CD14-positive monocyte (primary cell): ENCODE data around the gene PSKH1. TPM values are rescaled to one million over a fixed set of nuclear protein-coding genes. Genes with fewer than 3 reads are reported as not detected.
A peak's percentile ranks its signal among the peaks of the same experiment; 100 is the strongest.
"Not testable (repeated sequence)": the region's sequence is repeated elsewhere in the genome, so short reads cannot be mapped to it uniquely, and the experiment has no call there.

Experiments used
- DNase-seq, 3 donors: peaks; one replicate each; pipeline ENCODE4 v3.0.0-alpha.2; 2011 to 2022
- H2AFZ ChIP-seq: 2 replicates; pipeline ENCODE4 v1.6.0; 2012; ENCODE audit warnings: mild to moderate bottlenecking, low read depth, low read length, inconsistent platforms; ENCODE audit not compliant: insufficient read depth, poor library complexity, severe bottlenecking
- H3K27ac ChIP-seq, 2 donors: 1 replicate in 1 of 2; 2 replicates in 1 of 2; pipeline ENCODE4 v1.5.1; 2012 to 2013; ENCODE audit warnings: low read length in 2 of 2, control low read depth in 1 of 2, inconsistent platforms in 1 of 2, low read depth in 1 of 2, mild to moderate bottlenecking in 1 of 2
- H3K27me3 ChIP-seq, 2 donors: one replicate each; pipeline versions ENCODE4 v1.6.0 to v1.6.1; 2011 to 2013; ENCODE audit warnings: low read length in 2 of 2; ENCODE audit not compliant: control insufficient read depth in 2 of 2, insufficient read depth in 2 of 2
- H3K36me3 ChIP-seq, 2 donors: replicated peaks in 1 of 2; 1 replicate in 1 of 2; 2 replicates in 1 of 2; pipeline versions ENCODE4 v1.5.1 to v1.6.1; 2012 to 2013; ENCODE audit warnings: low read length in 2 of 2, control low read depth in 1 of 2, inconsistent platforms in 1 of 2, mild to moderate bottlenecking in 1 of 2; ENCODE audit not compliant: insufficient read depth in 2 of 2, control insufficient read depth in 1 of 2
- H3K4me1 ChIP-seq, 2 donors: 1 replicate in 1 of 2; 2 replicates in 1 of 2; pipeline versions ENCODE4 v1.5.1 to v1.6.1; 2012 to 2013; ENCODE audit warnings: low read length in 2 of 2, control low read depth in 1 of 2, inconsistent platforms in 1 of 2, mild to moderate bottlenecking in 1 of 2, moderate library complexity in 1 of 2; ENCODE audit not compliant: insufficient read depth in 2 of 2, control insufficient read depth in 1 of 2
- H3K4me2 ChIP-seq: replicated peaks from 2 replicates; pipeline ENCODE3; 2012; ENCODE audit warnings: low read length, moderate library complexity, mild to moderate bottlenecking; ENCODE audit not compliant: poor library complexity, severe bottlenecking; ENCODE audit errors: extremely low read depth
- H3K4me3 ChIP-seq, 3 experiments: fragments of 200-600 bp in 1 of 3; sonication (generic) in 1 of 3; replicated peaks in 1 of 3; 1 replicate in 2 of 3; 2 replicates in 1 of 3; pipeline ENCODE4 v1.5.1; 2011 to 2013; ENCODE audit warnings: low read length in 3 of 3, mild to moderate bottlenecking in 3 of 3, control low read depth in 2 of 3, low read depth in 2 of 3, inconsistent platforms in 1 of 3, moderate library complexity in 1 of 3
- H3K79me2 ChIP-seq: 2 replicates; pipeline ENCODE4 v1.6.0; 2012; ENCODE audit warnings: mild to moderate bottlenecking, control low read depth, inconsistent platforms, low read length, moderate library complexity; ENCODE audit not compliant: insufficient read depth
- H3K9ac ChIP-seq: 2 replicates; pipeline ENCODE4 v1.6.0; 2017; ENCODE audit warnings: low read length, mild to moderate bottlenecking; ENCODE audit not compliant: insufficient read depth, poor library complexity, severe bottlenecking
- H3K9me3 ChIP-seq, 2 donors: replicated peaks in 1 of 2; 1 replicate in 1 of 2; 2 replicates in 1 of 2; pipeline versions ENCODE4 v1.5.1 to v1.6.1; 2012 to 2013; ENCODE audit warnings: low read length in 2 of 2, control low read depth in 1 of 2; ENCODE audit not compliant: control insufficient read depth in 1 of 2, insufficient read depth in 1 of 2
- H4K20me1 ChIP-seq: 2 replicates; pipeline ENCODE4 v1.6.0; 2012; ENCODE audit warnings: mild to moderate bottlenecking, low read length, control low read depth, moderate library complexity; ENCODE audit not compliant: insufficient read depth
- H3K27ac Mint-ChIP-seq, 7 donors: one replicate each; pipeline ENCODE4 v1.8.0; 2020; ENCODE audit warnings: mild to moderate bottlenecking in 7 of 7, mixed read lengths in 7 of 7, moderate library complexity in 6 of 7, inconsistent platforms in 2 of 7
- H3K27me3 Mint-ChIP-seq, 3 donors: one replicate each; pipeline ENCODE4 v1.8.0; 2021 to 2022; ENCODE audit warnings: low read depth in 3 of 3, mild to moderate bottlenecking in 3 of 3, mixed read lengths in 3 of 3, moderate library complexity in 3 of 3, inconsistent platforms in 1 of 3
- H3K36me3 Mint-ChIP-seq, 2 donors: one replicate each; pipeline ENCODE4 v1.8.0; 2020; ENCODE audit warnings: mixed read lengths in 2 of 2, inconsistent platforms in 1 of 2, mild to moderate bottlenecking in 1 of 2
- H3K4me1 Mint-ChIP-seq: one replicate; pipeline ENCODE4 v1.8.0; 2020; ENCODE audit warnings: mild to moderate bottlenecking, mixed read lengths
- H3K4me3 Mint-ChIP-seq, 2 donors: one replicate each; pipeline ENCODE4 v1.8.0; 2020; ENCODE audit warnings: mild to moderate bottlenecking in 2 of 2, mixed read lengths in 2 of 2, moderate library complexity in 1 of 2
- H3K9me3 Mint-ChIP-seq, 7 donors: one replicate each; pipeline ENCODE4 v1.8.0; 2020 to 2022; ENCODE audit warnings: mixed read lengths in 7 of 7, mild to moderate bottlenecking in 6 of 7, moderate library complexity in 6 of 7, inconsistent platforms in 2 of 7
- WGBS: methylation state at CpG from one replicate; pipeline ENCODE4 v1.1.5; 2013; ENCODE audit warnings: missing lambda C conversion rate; ENCODE audit not compliant: insufficient coverage; 5-methylcytosine and 5-hydroxymethylcytosine counted together
- intact Hi-C, 2 donors: fragments of 100-400 bp; cut with micrococcal nuclease; formaldehyde crosslinking; loops; one replicate each; pipeline versions ENCODE4 v1.15.0 to v1.15.1; 2023
- polyA plus RNA-seq, 3 donors: library from polyadenylated mRNA; depleted of rRNA in 1 of 3; unstranded in 2 of 3; stranded (reverse) in 1 of 3; fragments of 300-500 nt in 2 of 3; fragments of >200 nt in 1 of 3; fragmentation: Illumina TruSeq in 2 of 3; gene quantifications; 1 replicate in 2 of 3; 2 replicates in 1 of 3; pipeline ENCODE4 v1.2.3, GENCODE V29; 2012 to 2021
- TF ChIP-seq, protein P1 (sequence below): fragments of 200-600 bp; IDR thresholded peaks from one replicate; pipeline ENCODE4 v1.8.0; 2022; ENCODE audit warnings: antibody characterized with exemption, mild to moderate bottlenecking

The PSKH1 gene
- polyA plus RNA-seq, 3 donors, result 11.0 to 19.7 (median 16.8) TPM

- H3K4me1 Mint-ChIP-seq, result peaks cover 36% of the 10 kb centered on the region
- H3K4me1 ChIP-seq, result peaks cover 29 to 40% of the 10 kb centered on the region in 2 donors
- peaks cover 33 to 38% of the 10 kb centered on the region in 2 donors for H3K36me3 ChIP-seq
- peak within 1 kb of the TSS; percentile 89 to 93 for H3K27ac ChIP-seq
- peak within 1 kb of the TSS; percentile 98 to 99 for H3K4me3 Mint-ChIP-seq
- H3K27me3 ChIP-seq, result no peaks in the 10 kb centered on the region
- H3K9ac ChIP-seq, result peak within 1 kb of the TSS; percentile 81
- peak within 1 kb of the TSS; percentile 91 to 98 (median 96) for H3K27ac Mint-ChIP-seq
- no peaks in the 10 kb centered on the region for H3K9me3 ChIP-seq
- peaks cover 28 to 54% of the 10 kb centered on the region in 2 donors for H3K36me3 Mint-ChIP-seq
- H3K9me3 Mint-ChIP-seq, result peaks cover 0 to 1% (median 0%) of the 10 kb centered on the region in 7 donors
- H3K4me2 ChIP-seq, result peak within 1 kb of the TSS; percentile 75
- H3K27me3 Mint-ChIP-seq, result peaks cover 0 to 4% (median 0%) of the 10 kb centered on the region in 3 donors
- H4K20me1 ChIP-seq, result peaks cover 47% of the 10 kb centered on the region
- intact Hi-C loops, result loop anchor here (5.0 to 10.0 kb wide), 5 partner anchors 44 to 129 kb away; partner anchors contain the start of genes EDC4 (in 1 of the 2), PSKH1 (in 1 of the 2), RANBP10 (in 1 of the 2) and TSNAXIP1 (in 1 of the 2)
- H2AFZ ChIP-seq, result peak within 1 kb of the TSS; percentile 70
- 0% methylated on average over 50 of the region's 54 CpGs for WGBS
- TF ChIP-seq, protein P1, sequence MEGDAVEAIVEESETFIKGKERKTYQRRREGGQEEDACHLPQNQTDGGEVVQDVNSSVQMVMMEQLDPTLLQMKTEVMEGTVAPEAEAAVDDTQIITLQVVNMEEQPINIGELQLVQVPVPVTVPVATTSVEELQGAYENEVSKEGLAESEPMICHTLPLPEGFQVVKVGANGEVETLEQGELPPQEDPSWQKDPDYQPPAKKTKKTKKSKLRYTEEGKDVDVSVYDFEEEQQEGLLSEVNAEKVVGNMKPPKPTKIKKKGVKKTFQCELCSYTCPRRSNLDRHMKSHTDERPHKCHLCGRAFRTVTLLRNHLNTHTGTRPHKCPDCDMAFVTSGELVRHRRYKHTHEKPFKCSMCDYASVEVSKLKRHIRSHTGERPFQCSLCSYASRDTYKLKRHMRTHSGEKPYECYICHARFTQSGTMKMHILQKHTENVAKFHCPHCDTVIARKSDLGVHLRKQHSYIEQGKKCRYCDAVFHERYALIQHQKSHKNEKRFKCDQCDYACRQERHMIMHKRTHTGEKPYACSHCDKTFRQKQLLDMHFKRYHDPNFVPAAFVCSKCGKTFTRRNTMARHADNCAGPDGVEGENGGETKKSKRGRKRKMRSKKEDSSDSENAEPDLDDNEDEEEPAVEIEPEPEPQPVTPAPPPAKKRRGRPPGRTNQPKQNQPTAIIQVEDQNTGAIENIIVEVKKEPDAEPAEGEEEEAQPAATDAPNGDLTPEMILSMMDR, result no peak
- peak within 1 kb of the TSS; percentile 84 to 93 (median 90) for H3K4me3 ChIP-seq
- H3K79me2 ChIP-seq, result peaks cover 30% of the 10 kb centered on the region
- DNase-seq, result no peak
Observed at GRCh38 chr16:67936124-67936879, 43.2 kb downstream of the PSKH1 start, which contains the start of gene PSMB10. TSS of gene PSMB10 (minus strand) at chr16:67936850. CDS start at chr16:67936749, 101 bp downstream.

DNA sequence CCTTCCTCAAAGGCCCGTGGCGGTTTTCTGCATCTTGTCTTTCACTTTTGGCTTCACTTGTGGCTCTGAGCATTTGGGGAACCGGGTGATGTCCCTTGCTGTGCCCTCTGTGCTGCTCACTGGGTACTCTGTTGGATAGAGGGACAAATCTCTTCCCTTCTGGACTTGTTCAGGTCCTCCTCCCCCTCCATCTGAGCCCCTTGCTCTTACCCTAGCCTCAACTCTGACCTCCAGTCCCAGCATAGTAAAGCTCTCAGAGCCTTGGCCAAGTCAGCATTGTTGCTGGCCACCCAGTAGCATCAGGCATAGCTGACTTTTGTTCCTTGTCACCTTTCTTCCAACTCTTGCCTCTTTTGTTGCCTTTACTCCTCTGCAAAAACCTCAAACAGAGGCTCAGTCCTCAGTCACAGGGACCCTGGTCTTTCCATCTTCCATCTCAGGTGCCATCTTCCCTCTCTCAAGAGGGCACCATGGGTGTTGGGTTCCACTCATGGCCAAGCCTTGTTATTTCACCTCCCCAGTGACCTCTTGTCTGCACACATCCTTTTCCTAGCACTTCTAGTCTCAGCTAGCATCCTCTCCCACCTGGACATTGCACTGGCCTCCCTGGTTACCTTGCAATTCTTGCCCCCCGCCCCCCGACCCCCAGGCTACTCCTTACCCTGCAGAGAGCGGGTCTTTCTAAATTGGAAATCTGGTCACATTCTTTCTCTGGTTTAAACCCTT, 44.0 kb downstream of the PSKH1 start:
- intact Hi-C loops, result loop anchor here (5.0 to 10.0 kb wide), 5 partner anchors 45 to 130 kb away; partner anchors contain the start of genes EDC4 (in 1 of the 2), PSKH1 (in 1 of the 2), RANBP10 (in 1 of the 2) and TSNAXIP1 (in 1 of the 2)
- Histone ChIP-seq H3K9ac (peak overlapping the region; percentile 81), H3K4me1 (peaks cover 29 to 40% of the 10 kb centered on the region in 2 donors), H2AFZ (peak overlapping the region; percentile 70), H4K20me1 (peaks cover 47% of the 10 kb centered on the region), H3K36me3 (peaks cover 31 to 32% of the 10 kb centered on the region in 2 donors), H3K4me3 (peak overlapping the region; percentile 84 to 93 (median 90)), H3K4me2 (peak overlapping the region; percentile 75), H3K27me3 (no peaks in the 10 kb centered on the region), H3K9me3 (no peaks in the 10 kb centered on the region), H3K79me2 (peaks cover 30% of the 10 kb centered on the region), H3K27ac (peak overlapping the region; percentile 89 to 93)
- H3K4me3 Mint-ChIP-seq, result peak overlapping the region; percentile 98 to 99
- H3K9me3 Mint-ChIP-seq, result peaks cover 0 to 1% (median 0%) of the 10 kb centered on the region in 7 donors
- H3K36me3 Mint-ChIP-seq, result peaks cover 30 to 53% of the 10 kb centered on the region in 2 donors
- H3K27me3 Mint-ChIP-seq, result peaks cover 0 to 4% (median 0%) of the 10 kb centered on the region in 3 donors
- TF ChIP-seq, protein P1, result no peak
- peak; percentile 82 to 91 (median 89) for DNase-seq
- 36% methylated on average over 4 of the region's 6 CpGs for WGBS
- H3K4me1 Mint-ChIP-seq, result peaks cover 36% of the 10 kb centered on the region
- peak overlapping the region; percentile 91 to 98 (median 96) for H3K27ac Mint-ChIP-seq

DNA sequence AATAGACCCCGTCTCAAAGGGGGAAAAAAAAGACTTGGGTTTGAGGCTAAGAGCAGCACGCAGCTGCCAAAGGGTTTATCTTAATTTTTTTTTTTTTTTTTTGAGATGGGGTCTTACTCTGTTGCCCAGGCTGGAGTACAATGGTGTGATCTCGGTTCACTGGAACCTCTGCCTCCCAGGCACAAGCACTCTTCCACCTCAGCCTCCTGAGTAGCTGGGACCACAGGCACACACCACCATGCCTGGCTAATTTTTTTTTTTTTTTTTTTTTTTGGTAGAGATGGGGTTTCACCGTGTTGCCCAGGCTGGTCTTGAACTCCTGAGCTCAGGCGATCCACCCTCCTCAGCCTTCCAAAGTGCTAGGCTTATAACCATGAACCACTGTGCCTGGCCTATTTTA, 44.7 kb downstream of the PSKH1 start:
- intact Hi-C loops, result loop anchor here (5.0 to 10.0 kb wide), 5 partner anchors 45 to 130 kb away; partner anchors contain the start of genes EDC4 (in 1 of the 2), PSKH1 (in 1 of the 2), RANBP10 (in 1 of the 2) and TSNAXIP1 (in 1 of the 2)
- peak overlapping the region in 6 of 7 donors; percentile 41 to 96 (median 87) for H3K27ac Mint-ChIP-seq
- H3K36me3 Mint-ChIP-seq, result peaks cover 26 to 47% of the 10 kb centered on the region in 2 donors
- peaks cover 40% of the 10 kb centered on the region for H4K20me1 ChIP-seq
- WGBS, result no CpG with 5 or more reads among the region's 5 CpGs
- not testable (repeated sequence) for H3K9ac ChIP-seq, H3K9me3 ChIP-seq, H3K4me3 Mint-ChIP-seq, H3K27me3 ChIP-seq, H3K9me3 Mint-ChIP-seq, H3K27me3 Mint-ChIP-seq, H2AFZ ChIP-seq, DNase-seq
- peaks cover 36% of the 10 kb centered on the region for H3K4me1 Mint-ChIP-seq
- H3K79me2 ChIP-seq, result peaks cover 30% of the 10 kb centered on the region
- peak overlapping the region; percentile 75 for H3K4me2 ChIP-seq
- H3K27ac ChIP-seq, result peak overlapping the region; percentile 89 to 93
- H3K36me3 ChIP-seq, result peaks cover 30 to 31% of the 10 kb centered on the region in 2 donors
- H3K4me3 ChIP-seq, result peak overlapping the region in 1 of 3 experiments; percentile 90
- peaks cover 29 to 40% of the 10 kb centered on the region in 2 donors for H3K4me1 ChIP-seq
